Sigmoid colon (tissue), 3 donors: ENCODE measurements around the gene FKRP.

ENCODE experiments used
- CTCF ChIP-seq, 4 experiments: fragments of 450-650 bp in 3 of 4; fragments of 200-600 bp in 1 of 4; IDR thresholded peaks; one replicate each; pipeline ENCODE4 v1.5.1; 2016 to 2019; ENCODE audit warnings: antibody characterized with exemption in 4 of 4, mild to moderate bottlenecking in 3 of 4, moderate library complexity in 2 of 4
- POLR2A ChIP-seq, 2 donors: fragments of 450-650 bp; IDR thresholded peaks; one replicate each; pipeline ENCODE4 v1.6.1; 2016; ENCODE audit warnings: antibody characterized with exemption in 2 of 2, mild to moderate bottlenecking in 2 of 2, moderate library complexity in 2 of 2

DNA sequence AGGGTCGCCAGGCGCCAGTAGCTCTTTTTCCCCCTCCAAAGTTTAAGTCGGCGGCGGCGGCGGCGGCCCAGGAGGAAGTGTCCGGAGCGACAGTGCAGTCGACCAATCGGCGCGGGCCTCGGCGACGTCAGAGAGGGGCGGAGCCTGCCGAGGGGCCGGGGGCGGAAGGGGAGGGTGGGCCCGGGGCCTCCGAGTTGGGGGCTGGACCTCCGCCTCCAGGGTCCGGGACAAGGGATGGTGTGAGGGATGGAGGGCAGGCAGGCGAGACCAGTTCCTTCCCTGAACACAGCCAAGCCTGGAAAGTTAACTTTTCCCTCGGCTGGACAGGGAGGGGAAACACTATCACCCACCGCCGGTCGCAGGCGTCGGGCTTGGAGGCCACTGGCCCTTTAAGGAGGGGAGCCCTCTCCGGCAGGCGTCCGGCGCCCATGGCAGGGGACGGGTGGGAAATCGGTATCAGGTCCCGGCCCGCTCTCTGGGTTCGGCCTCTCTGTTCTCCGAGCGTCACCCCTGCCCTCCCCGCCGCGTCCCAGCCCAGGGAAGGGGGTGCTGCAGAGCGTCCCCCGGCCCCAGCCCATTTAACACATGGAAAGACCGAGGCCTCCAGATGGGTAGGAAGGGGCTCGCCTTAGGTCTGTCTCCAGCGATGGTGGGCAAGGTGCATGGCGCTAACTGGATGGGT is 28.7 kb upstream of the FKRP start, which contains the start of gene PRKD2:
- TF ChIP-seq CTCF (IDR thresholded peaks at IDR 0.05): no peak
- TF ChIP-seq POLR2A (IDR thresholded peaks at IDR 0.05): no peak
